Measurements from ENCODE around the gene IL1RAPL2.

IL1RAPL2 gene

DNA sequence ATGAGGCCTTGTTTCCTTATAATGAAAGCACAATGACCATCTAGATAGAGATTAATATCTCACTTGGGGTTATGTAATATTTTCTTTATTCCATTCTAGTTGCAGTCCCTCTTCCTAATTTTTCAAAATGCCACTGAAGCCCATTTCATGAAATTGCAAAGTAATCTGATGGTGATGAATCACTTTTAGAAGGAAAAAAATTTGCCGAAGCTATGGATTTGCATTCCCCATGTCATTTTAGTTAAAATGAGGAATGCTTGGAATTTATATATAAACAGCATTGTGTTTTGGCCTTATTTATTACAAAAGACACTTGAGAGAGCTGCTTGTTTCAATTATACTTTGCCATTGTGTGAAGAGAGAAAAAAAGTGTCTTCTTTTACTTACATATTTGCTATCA lies 896.2 kb downstream of the IL1RAPL2 start:
- TF ChIP-seq, protein P1, sequence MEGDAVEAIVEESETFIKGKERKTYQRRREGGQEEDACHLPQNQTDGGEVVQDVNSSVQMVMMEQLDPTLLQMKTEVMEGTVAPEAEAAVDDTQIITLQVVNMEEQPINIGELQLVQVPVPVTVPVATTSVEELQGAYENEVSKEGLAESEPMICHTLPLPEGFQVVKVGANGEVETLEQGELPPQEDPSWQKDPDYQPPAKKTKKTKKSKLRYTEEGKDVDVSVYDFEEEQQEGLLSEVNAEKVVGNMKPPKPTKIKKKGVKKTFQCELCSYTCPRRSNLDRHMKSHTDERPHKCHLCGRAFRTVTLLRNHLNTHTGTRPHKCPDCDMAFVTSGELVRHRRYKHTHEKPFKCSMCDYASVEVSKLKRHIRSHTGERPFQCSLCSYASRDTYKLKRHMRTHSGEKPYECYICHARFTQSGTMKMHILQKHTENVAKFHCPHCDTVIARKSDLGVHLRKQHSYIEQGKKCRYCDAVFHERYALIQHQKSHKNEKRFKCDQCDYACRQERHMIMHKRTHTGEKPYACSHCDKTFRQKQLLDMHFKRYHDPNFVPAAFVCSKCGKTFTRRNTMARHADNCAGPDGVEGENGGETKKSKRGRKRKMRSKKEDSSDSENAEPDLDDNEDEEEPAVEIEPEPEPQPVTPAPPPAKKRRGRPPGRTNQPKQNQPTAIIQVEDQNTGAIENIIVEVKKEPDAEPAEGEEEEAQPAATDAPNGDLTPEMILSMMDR (conservative IDR thresholded peaks at IDR 0.05; ENCODE audit: low read depth): no peak
- DNase-seq (ENCODE audit: low spot score): no peak
- ChIA-PET CTCF (no interaction called here), POLR2A (ENCODE audit: low non-redundant PET) (no interaction called here)
- H3K27ac ChIP-seq: no peak overlapping the region

GRCh38 chrX:105463473-105463872 lies 897.5 kb downstream of the IL1RAPL2 start:
- ChIA-PET CTCF (interaction anchor here (0.6 kb wide), 1 partner anchor 265 kb away, joined by 3 read pairs; no protein-coding TSS in a partner anchor), POLR2A (ENCODE audit: low non-redundant PET) (no interaction called here)
- no peak for DNase-seq (ENCODE audit: low spot score)
- TF ChIP-seq, protein P1 (conservative IDR thresholded peaks at IDR 0.05; ENCODE audit: low read depth): no peak
- no peak overlapping the region for H3K27ac ChIP-seq

DNA sequence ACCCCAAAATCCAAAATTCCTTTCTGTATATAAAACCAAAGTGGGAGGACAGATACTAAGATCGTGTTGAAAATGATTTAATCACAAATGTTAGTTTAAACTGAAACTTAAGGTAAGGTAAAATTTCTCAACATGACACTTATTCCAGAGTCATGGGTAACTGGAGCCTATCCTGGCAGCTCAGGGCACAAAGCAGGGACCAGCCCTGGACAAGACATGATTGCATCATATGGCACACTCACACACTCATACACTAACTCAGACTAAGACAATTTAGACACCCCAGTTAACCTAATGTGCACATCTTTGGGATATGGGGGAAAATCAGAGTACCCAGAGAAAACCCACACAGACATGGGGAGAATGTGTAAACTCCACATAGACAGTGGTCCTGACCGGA lies 898.6 kb downstream of the IL1RAPL2 start:
- ChIA-PET CTCF (no interaction called here), POLR2A (ENCODE audit: low non-redundant PET) (no interaction called here)
- H3K27ac ChIP-seq: no peak overlapping the region
- no peak for DNase-seq (ENCODE audit: low spot score)
- TF ChIP-seq, protein P1 (conservative IDR thresholded peaks at IDR 0.05; ENCODE audit: low read depth): no peak

DNA sequence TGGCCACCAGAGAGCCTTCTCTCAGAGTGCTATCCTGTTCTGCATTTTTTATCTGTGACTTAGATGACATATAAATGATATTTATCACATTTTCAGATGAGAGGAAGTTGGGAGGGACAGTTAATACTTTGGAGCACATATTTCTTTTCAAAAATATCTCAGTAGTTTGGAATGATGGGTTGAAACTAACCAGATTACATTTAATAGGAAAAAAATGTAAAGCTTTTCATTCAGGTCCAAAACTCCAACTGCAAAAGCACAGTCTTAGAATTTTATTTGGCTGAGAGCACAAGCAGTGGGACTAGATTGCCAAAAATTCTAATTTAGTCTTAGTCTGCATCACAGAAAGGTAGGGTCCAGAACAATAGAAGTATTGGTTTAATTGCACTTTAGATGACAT lies 902.7 kb downstream of the IL1RAPL2 start:
- TF ChIP-seq, protein P1 (conservative IDR thresholded peaks at IDR 0.05; ENCODE audit: low read depth): no peak
- CTCF ChIA-PET: no interaction called here
- no peak for DNase-seq (ENCODE audit: low spot score)
- no peak overlapping the region for H3K27ac ChIP-seq
- POLR2A ChIA-PET (ENCODE audit: low non-redundant PET): no interaction called here

DNA sequence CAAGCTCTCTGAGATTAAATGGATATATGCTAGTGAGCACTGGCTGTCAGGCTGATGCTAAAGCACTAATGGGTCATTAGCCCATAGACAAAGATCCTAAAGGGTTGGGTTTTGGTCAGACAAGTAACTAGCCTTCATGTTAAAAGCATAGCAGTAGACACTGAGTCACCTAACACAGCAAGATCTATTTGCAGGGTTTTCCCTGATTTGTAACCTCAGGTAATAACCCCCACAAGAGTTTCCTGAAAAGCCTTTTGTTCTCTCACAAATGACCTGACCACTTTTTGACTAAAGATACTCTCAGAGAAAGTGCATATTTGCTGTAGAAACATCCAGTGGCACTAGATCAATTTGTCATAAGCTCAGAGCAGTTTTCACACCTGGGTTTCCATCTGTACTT lies 905.6 kb downstream of the IL1RAPL2 start:
- H3K27ac ChIP-seq: no peak overlapping the region
- CTCF ChIA-PET: no interaction called here
- TF ChIP-seq, protein P1 (conservative IDR thresholded peaks at IDR 0.05; ENCODE audit: low read depth): no peak
- POLR2A ChIA-PET (ENCODE audit: low non-redundant PET): no interaction called here
- DNase-seq (ENCODE audit: low spot score): no peak

DNA sequence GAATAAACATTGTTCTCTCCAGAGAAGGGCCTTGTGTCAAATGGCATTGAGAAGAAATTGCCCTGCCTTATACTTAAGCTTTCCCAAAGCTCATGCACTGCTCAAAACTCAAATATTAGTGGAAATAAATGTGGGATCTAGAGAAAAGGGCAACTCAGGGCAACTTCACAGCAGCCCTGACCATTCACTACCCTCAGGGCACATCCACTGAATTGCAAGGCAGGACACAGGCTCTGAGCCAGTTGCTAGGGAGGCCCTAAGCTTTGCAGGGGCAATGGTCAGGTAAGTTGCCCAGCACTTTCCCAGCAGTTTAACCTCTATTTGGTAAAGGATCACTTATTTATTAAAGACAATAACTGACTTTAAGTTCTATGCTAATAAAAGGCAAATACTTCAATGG lies 909.8 kb downstream of the IL1RAPL2 start:
- TF ChIP-seq, protein P1 (conservative IDR thresholded peaks at IDR 0.05; ENCODE audit: low read depth): no peak
- ChIA-PET CTCF (no interaction called here), POLR2A (ENCODE audit: low non-redundant PET) (no interaction called here)
- DNase-seq (ENCODE audit: low spot score): no peak
- no peak overlapping the region for H3K27ac ChIP-seq

GRCh38 chrX:105477351-105477750 lies 911.4 kb downstream of the IL1RAPL2 start:
- ChIA-PET CTCF (interaction anchor here (0.6 kb wide), 1 partner anchor 13 kb away, joined by 3 read pairs; no protein-coding TSS in a partner anchor), POLR2A (ENCODE audit: low non-redundant PET) (no interaction called here)
- TF ChIP-seq, protein P1 (conservative IDR thresholded peaks at IDR 0.05; ENCODE audit: low read depth): no peak
- no peak overlapping the region for H3K27ac ChIP-seq
- no peak for DNase-seq (ENCODE audit: low spot score)

Measured in RWPE1 (cell line).